IPS-18c (cell line): ENCODE results near the gene DCDC2B.
A peak's percentile ranks its signal among the peaks of the same experiment; 100 is the strongest.
"Not testable (repeated sequence)": the region's sequence is repeated elsewhere in the genome, so short reads cannot be mapped to it uniquely, and the experiment has no call there.

Source experiments
- H3K4me3 ChIP-seq: 2 replicates; pipeline ENCODE4 v1.7.0; 2013; ENCODE audit warnings: low read depth, mild to moderate bottlenecking, low read length, moderate library complexity; ENCODE audit not compliant: insufficient read depth
- H3K9me3 ChIP-seq: one replicate; pipeline ENCODE4 v1.6.1; 2013; ENCODE audit warnings: mild to moderate bottlenecking, low read length, moderate library complexity; ENCODE audit not compliant: control insufficient read depth, insufficient read depth

DCDC2B gene

GRCh38 chr1:32241001-32241763 lies 32.3 kb downstream of the DCDC2B start:
- peaks cover 2% of the 10 kb centered on the region for H3K9me3 ChIP-seq
- H3K4me3 ChIP-seq, result peak overlapping the region; percentile 87

- H3K4me3 ChIP-seq, result no peak overlapping the region
Observed at GRCh38 chr1:32242341-32242851, 33.5 kb downstream of the DCDC2B start.

DNA sequence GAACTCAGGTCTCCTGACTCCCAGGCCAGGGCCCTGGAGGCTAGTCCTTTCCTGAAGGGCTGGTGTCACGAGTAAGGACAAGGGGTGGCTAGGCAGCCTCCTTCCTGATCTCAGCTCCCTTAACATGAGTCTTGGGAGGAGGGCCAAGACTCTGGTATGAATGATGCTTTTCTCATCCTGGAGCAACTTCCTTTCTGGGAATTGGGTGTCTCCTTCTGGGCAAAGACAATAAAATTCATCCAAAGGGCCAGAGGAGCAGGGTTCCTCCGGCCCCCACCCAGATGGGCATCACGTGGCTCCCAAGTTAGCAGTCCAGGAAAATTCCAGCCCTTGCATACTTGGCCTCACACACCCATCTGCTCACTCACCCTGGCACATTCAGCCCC lies 38.0 kb downstream of the DCDC2B start, which contains the start of gene FAM167B:
FAM167B (plus strand) TSS at position 335 of the 386 bp plus-strand sequence. CDS start 200 bp downstream, outside the sequence.
- Histone ChIP-seq H3K9me3 (no peaks in the 10 kb centered on the region), H3K4me3 (no peak within 1 kb of the TSS)

More at GRCh38 chr1:32242341-32242851, 33.5 kb downstream of the DCDC2B start:
- H3K9me3 ChIP-seq, result peaks cover 2% of the 10 kb centered on the region

DNA sequence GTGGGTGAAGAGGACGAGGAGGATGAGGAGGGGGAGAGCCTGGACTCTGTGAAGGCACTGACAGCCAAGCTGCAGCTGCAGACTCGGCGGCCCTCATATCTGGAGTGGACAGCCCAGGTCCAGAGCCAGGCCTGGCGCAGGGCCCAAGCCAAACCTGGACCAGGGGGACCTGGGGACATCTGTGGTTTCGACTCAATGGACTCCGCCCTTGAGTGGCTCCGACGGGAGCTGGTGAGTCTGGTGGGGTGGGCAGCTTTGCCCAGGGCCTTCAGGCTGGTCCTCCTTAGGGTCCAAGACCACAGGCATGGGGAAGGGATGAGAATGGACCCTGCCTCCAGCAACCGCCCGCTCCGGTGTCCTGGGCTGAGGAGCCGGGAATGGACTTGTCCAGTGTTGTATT lies 38.6 kb downstream of the DCDC2B start:
- H3K4me3 ChIP-seq, result no peak overlapping the region
- no peaks in the 10 kb centered on the region for H3K9me3 ChIP-seq

DNA sequence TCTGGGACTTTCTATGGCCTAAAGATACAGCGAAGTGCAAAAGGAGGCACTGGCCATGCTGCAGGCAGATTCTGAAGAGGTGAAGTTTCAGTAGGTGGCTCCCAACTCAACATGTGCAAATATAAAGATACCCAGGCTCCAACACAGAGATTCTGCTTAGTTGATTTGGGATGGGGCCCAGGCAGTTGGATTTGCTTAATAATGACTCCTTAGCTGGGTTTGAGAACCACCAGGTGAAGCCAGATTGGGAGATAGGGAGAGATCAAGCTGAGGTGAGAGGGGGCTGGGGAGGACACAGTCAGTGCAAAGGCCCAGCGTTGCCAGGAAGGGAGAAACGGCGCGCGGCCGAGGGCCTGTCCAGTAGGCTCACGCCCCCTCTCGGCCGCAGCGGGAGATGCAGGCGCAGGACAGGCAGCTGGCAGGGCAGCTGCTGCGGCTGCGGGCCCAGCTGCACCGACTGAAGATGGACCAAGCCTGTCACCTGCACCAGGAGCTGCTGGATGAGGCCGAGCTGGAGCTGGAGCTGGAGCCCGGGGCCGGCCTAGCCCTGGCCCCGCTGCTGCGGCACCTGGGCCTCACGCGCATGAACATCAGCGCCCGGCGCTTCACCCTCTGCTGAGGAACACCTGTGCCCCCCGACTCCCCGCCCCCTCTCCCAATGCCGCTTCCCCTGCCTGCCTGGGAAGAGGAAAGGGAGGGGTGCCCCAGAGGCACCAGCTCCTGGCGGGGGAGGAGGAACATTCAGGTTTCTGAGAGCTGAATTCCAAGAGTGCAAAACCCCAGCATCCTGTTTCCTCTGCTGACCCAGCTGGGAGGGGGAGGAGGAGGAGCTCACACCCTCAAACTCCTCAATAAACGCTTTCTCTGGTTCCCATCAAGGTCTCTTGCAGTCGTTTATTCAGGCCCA lies 39.3 kb downstream of the DCDC2B start:
- peak overlapping the region; percentile 49 for H3K4me3 ChIP-seq

DNA sequence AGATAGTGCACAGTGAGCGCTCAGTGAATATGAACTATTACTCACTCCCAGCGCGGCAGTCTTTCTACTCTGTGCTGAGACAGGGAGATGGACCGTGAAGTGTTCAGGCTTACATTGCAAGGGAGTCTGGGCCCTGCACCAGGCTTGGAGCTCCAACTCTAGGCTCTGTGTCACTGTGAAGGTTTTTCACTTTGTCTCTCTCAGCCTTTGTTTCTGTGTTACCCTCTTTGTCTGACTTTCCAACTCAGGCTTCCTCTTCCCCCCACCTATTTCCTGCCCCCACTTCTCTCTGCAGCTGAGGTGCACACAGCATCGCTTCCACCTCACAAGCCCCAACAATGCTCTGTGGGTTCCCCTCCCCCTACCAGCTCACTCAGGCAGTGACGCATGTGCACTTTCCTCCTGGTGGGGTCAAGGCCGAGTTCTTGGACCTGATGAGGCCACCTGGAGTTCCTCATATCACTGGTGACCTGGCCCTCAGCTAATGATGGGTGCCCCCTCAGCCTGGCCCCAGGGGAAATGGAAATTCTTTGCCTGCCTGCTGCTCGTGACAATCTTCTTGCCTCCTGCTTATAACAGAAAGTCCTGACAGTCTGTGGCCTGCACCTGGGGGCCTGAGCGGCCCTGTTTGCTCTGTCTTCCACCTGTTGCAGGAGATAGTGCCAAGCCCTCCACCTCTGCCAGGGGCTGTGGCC lies 41.1 kb downstream of the DCDC2B start:
- Histone ChIP-seq H3K9me3 (no peaks in the 10 kb centered on the region), H3K4me3 (no peak overlapping the region)

More for the DNA sequence above, 39.3 kb downstream of the DCDC2B start:
- H3K9me3 ChIP-seq, result no peaks in the 10 kb centered on the region

- no peak within 1 kb of the TSS for H3K4me3 ChIP-seq
- H3K9me3 ChIP-seq, result no peaks in the 10 kb centered on the region
Observed at GRCh38 chr1:32250893-32251716, 42.2 kb downstream of the DCDC2B start, which contains the start of gene LCK. Gene LCK (plus strand): TSS chr1:32251265. CDS start chr1:32274330, 23,065 bp downstream.

GRCh38 chr1:32255072-32256071 lies 46.5 kb downstream of the DCDC2B start:
- no peaks in the 10 kb centered on the region for H3K9me3 ChIP-seq
- H3K4me3 ChIP-seq, result no peak overlapping the region

DNA sequence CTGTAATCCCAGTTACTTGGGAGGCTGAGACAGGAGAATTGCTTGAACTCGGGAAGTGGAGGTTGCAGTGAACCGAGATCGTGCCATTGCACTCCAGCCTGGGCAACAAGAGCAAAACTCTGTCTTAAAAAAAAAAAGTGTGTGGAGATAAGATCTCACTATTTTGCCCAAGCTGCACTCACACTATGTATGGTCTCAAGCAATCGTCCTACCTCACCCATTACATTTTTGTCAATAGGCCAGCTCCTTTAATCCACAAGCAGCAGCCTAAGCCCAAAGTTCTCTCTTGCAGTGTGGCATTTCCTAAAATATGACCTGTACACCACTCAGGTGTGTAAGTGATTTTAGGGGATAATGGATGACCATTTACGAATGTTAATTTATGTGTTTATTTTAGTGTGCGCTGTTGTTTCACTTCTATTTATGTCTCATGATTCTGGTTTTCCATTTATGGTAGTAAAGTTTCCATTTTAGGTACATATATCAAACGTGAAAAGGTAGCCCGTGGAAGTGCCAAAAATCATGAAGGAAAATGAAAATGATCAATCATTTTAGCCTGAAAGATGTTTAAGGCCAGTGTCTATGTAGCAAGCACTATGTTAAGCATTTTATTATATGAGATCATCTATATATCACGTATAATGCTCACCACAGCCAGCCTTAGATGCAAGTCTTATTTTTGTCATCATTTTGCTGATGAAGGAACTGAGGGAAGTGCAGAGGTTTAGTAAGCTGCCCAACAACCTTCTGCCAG lies 47.8 kb downstream of the DCDC2B start:
- no peak overlapping the region for H3K4me3 ChIP-seq
- no peaks in the 10 kb centered on the region for H3K9me3 ChIP-seq

GRCh38 chr1:32257227-32257508 lies 48.3 kb downstream of the DCDC2B start:
- H3K9me3 ChIP-seq, result no peaks in the 10 kb centered on the region
- H3K4me3 ChIP-seq, result no peak overlapping the region

GRCh38 chr1:32263236-32263593 lies 54.3 kb downstream of the DCDC2B start:
- not testable (repeated sequence) for H3K9me3 ChIP-seq, H3K4me3 ChIP-seq

GRCh38 chr1:32263744-32264143 lies 54.9 kb downstream of the DCDC2B start:
- Histone ChIP-seq H3K9me3 (no peaks in the 10 kb centered on the region), H3K4me3 (no peak overlapping the region)
